ENCODE results near the gene TMEM9B. TPM values are rescaled to one million over a fixed set of nuclear protein-coding genes. Genes with fewer than 3 reads are reported as not detected.

TMEM9B gene
- polyA plus RNA-seq, 1 of the 3 experiments (the other 2 are of a cell fraction), result 21.8 TPM

DNA sequence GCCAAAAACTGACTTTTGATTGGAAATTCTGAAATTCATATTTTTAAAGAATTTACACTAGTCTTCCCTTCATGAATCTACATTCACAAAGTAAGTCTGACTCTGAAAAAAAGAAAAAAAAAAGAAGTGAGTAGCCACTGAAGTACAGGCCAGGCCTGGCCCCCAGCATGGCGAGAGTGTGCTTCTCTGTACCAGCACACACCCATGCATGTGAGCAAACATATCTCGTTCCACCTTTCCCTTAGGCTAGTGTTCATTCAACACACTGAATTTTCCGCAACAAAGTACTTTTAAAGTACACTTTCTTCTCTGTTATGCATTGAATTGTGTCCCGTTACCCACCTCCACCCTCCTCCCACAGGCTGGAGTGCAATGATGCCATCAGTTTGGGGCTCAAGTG is 36.0 kb downstream of the TMEM9B start (continued):
- TF ChIP-seq TAF1 (IDR thresholded peaks at IDR 0.05; ENCODE audit: borderline replicate concordance, low read depth, low read length) (no peak), FOXJ3 (CRISPR knock-in tag; IDR thresholded peaks at IDR 0.05) (no peak), RFX5 (IDR thresholded peaks at IDR 0.05; ENCODE audit: low read length) (no peak), RCOR1 (IDR thresholded peaks at IDR 0.05; ENCODE audit: low read length) (no peak), POLR2AphosphoS5 (IDR thresholded peaks at IDR 0.05; ENCODE audit: low read depth, low read length) (no peak), YY1 (IDR thresholded peaks at IDR 0.05; ENCODE audit: low read depth) (no peak), NRF1 (IDR thresholded peaks at IDR 0.05; ENCODE audit: low read depth, low read length) (no peak)
- TF ChIP-seq, protein P1, sequence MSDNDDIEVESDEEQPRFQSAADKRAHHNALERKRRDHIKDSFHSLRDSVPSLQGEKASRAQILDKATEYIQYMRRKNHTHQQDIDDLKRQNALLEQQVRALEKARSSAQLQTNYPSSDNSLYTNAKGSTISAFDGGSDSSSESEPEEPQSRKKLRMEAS (IDR thresholded peaks at IDR 0.05; ENCODE audit: low read depth), result no peak
- TF ChIP-seq, protein P2, sequence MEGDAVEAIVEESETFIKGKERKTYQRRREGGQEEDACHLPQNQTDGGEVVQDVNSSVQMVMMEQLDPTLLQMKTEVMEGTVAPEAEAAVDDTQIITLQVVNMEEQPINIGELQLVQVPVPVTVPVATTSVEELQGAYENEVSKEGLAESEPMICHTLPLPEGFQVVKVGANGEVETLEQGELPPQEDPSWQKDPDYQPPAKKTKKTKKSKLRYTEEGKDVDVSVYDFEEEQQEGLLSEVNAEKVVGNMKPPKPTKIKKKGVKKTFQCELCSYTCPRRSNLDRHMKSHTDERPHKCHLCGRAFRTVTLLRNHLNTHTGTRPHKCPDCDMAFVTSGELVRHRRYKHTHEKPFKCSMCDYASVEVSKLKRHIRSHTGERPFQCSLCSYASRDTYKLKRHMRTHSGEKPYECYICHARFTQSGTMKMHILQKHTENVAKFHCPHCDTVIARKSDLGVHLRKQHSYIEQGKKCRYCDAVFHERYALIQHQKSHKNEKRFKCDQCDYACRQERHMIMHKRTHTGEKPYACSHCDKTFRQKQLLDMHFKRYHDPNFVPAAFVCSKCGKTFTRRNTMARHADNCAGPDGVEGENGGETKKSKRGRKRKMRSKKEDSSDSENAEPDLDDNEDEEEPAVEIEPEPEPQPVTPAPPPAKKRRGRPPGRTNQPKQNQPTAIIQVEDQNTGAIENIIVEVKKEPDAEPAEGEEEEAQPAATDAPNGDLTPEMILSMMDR (IDR thresholded peaks at IDR 0.05), result no peak

DNA sequence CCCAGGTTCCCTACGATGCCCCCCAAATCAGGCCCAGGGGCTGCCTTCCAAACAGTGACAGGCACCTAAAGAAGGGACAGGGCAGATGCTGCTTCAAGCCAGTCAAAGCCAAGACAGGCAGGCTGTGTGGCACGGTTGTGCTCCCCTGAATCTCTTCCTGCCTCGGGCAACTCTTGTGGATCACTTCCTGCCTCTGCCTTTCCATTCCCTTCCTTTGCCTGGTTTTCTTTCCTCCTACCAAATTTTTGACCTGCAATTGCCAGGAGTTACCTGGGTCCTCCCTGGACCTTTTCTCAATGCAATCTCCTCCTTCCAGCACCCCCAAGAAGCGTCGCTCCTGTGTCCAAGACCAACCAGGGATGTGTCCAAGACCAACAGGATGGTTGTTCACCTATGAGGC is 37.0 kb downstream of the TMEM9B start:
- no peak overlapping the region for H3K27ac ChIP-seq (ENCODE audit: low read depth in 2 of 2, low read length in 1 of 2)
- H3K36me3 ChIP-seq (replicated peaks in 1 of 2; ENCODE audit: control insufficient read depth in 1 of 2, insufficient read depth in 2 of 2, low read length in 1 of 2), result peaks cover under 1 to 15% of the 10 kb centered on the region in 2 experiments
- DNase-seq, result no peak
- ChIA-PET CTCF (interaction anchor here (2.0 kb wide), 1 partner anchor 12 kb away, joined by 8 read pairs; no protein-coding TSS in a partner anchor), POLR2A (no interaction called here)
- H3K27me3 ChIP-seq (ENCODE audit: insufficient read depth), result no peaks in the 10 kb centered on the region
- H3K9me2 ChIP-seq, result no peaks in the 10 kb centered on the region
- no peak overlapping the region for H3K9ac ChIP-seq
- H3K79me2 ChIP-seq (ENCODE audit: insufficient read depth), result no peaks in the 10 kb centered on the region
- H3K4me2 ChIP-seq, result no peak overlapping the region
- H3K4me1 ChIP-seq (ENCODE audit: control insufficient read depth in 1 of 2, insufficient read depth in 2 of 2, low read depth in 1 of 2, low read length in 1 of 2), result no peaks in the 10 kb centered on the region
- WGBS (ENCODE audit: low lambda C conversion rate), result 87% methylated on average over 4 of the region's 5 CpGs
- no peak overlapping the region for H2AFZ ChIP-seq (ENCODE audit: low read depth)
- no peak overlapping the region for H3K4me3 ChIP-seq (ENCODE audit: low read depth in 2 of 2, low read length in 1 of 2)
- no peaks in the 10 kb centered on the region for H4K20me1 ChIP-seq (ENCODE audit: insufficient read depth)
- TF ChIP-seq RFX5 (IDR thresholded peaks at IDR 0.05; ENCODE audit: low read length) (no peak), FOXM1 (IDR thresholded peaks at IDR 0.05; ENCODE audit: low read depth) (no peak), YY1 (IDR thresholded peaks at IDR 0.05; ENCODE audit: low read depth) (no peak), FOSL2 (IDR thresholded peaks at IDR 0.05; ENCODE audit: borderline replicate concordance, low read depth) (no peak), RCOR1 (IDR thresholded peaks at IDR 0.05; ENCODE audit: low read length) (no peak), GABPA (IDR thresholded peaks at IDR 0.05; ENCODE audit: low read depth) (no peak), MEF2A (IDR thresholded peaks at IDR 0.05; ENCODE audit: borderline replicate concordance, low read depth) (no peak), NFIC (IDR thresholded peaks at IDR 0.05; ENCODE audit: borderline replicate concordance) (no peak), GATA2 (CRISPR knock-in tag; IDR thresholded peaks at IDR 0.05) (no peak)
- TF ChIP-seq, protein P3, sequence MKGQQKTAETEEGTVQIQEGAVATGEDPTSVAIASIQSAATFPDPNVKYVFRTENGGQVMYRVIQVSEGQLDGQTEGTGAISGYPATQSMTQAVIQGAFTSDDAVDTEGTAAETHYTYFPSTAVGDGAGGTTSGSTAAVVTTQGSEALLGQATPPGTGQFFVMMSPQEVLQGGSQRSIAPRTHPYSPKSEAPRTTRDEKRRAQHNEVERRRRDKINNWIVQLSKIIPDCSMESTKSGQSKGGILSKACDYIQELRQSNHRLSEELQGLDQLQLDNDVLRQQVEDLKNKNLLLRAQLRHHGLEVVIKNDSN (IDR thresholded peaks at IDR 0.05; ENCODE audit: borderline replicate concordance, low read depth), result no peak
- TF ChIP-seq, protein P4, sequence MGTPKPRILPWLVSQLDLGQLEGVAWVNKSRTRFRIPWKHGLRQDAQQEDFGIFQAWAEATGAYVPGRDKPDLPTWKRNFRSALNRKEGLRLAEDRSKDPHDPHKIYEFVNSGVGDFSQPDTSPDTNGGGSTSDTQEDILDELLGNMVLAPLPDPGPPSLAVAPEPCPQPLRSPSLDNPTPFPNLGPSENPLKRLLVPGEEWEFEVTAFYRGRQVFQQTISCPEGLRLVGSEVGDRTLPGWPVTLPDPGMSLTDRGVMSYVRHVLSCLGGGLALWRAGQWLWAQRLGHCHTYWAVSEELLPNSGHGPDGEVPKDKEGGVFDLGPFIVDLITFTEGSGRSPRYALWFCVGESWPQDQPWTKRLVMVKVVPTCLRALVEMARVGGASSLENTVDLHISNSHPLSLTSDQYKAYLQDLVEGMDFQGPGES (IDR thresholded peaks at IDR 0.05; ENCODE audit: low read depth, low read length), result no peak
- TF ChIP-seq, protein P2 (IDR thresholded peaks at IDR 0.05), result no peak
- TF ChIP-seq, protein P1 (IDR thresholded peaks at IDR 0.05; ENCODE audit: low read depth), result no peak
- TF ChIP-seq, protein P5, sequence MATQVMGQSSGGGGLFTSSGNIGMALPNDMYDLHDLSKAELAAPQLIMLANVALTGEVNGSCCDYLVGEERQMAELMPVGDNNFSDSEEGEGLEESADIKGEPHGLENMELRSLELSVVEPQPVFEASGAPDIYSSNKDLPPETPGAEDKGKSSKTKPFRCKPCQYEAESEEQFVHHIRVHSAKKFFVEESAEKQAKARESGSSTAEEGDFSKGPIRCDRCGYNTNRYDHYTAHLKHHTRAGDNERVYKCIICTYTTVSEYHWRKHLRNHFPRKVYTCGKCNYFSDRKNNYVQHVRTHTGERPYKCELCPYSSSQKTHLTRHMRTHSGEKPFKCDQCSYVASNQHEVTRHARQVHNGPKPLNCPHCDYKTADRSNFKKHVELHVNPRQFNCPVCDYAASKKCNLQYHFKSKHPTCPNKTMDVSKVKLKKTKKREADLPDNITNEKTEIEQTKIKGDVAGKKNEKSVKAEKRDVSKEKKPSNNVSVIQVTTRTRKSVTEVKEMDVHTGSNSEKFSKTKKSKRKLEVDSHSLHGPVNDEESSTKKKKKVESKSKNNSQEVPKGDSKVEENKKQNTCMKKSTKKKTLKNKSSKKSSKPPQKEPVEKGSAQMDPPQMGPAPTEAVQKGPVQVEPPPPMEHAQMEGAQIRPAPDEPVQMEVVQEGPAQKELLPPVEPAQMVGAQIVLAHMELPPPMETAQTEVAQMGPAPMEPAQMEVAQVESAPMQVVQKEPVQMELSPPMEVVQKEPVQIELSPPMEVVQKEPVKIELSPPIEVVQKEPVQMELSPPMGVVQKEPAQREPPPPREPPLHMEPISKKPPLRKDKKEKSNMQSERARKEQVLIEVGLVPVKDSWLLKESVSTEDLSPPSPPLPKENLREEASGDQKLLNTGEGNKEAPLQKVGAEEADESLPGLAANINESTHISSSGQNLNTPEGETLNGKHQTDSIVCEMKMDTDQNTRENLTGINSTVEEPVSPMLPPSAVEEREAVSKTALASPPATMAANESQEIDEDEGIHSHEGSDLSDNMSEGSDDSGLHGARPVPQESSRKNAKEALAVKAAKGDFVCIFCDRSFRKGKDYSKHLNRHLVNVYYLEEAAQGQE (IDR thresholded peaks at IDR 0.05; ENCODE audit: low read depth, low read length), result no peak
- no peaks in the 10 kb centered on the region for H3K9me3 ChIP-seq
- no peaks in the 10 kb centered on the region for H3F3A ChIP-seq (replicated peaks; ENCODE audit: insufficient read depth)
